NB4 (cell line): Measurements from ENCODE around the gene AZU1.

Source experiments
- POLR2A ChIP-seq: IDR thresholded peaks from 2 replicates; pipeline ENCODE4 v1.6.1; 2011; ENCODE audit warnings: mild to moderate bottlenecking; ENCODE audit not compliant: insufficient read length; ENCODE audit errors: extremely low read depth
- TF ChIP-seq, protein P1 (sequence below): IDR thresholded peaks from one replicate; pipeline ENCODE4 v1.5.1; 2012; ENCODE audit warnings: low read depth, low read length

DNA sequence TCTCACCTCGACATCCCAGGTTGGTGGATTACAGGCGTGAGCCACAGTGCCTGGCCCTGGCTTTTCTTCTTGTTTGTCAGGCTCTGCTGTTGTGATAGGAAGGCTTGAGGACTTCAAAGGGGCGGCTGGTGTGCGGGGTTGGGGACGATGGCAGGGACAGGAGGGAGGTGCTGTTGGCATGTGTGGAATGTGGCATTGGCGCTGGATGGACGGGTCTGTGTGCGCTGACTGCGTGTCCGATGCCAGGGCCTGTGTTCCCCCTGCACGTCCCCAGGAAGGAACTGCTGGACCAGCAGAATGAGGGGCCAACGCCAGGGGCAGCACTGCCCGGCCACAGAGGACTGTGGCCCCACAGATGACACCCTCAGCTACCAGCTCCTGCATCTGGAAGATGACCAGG, 43.1 kb upstream of the AZU1 start:
- no peak for TF ChIP-seq POLR2A
- TF ChIP-seq, protein P1, sequence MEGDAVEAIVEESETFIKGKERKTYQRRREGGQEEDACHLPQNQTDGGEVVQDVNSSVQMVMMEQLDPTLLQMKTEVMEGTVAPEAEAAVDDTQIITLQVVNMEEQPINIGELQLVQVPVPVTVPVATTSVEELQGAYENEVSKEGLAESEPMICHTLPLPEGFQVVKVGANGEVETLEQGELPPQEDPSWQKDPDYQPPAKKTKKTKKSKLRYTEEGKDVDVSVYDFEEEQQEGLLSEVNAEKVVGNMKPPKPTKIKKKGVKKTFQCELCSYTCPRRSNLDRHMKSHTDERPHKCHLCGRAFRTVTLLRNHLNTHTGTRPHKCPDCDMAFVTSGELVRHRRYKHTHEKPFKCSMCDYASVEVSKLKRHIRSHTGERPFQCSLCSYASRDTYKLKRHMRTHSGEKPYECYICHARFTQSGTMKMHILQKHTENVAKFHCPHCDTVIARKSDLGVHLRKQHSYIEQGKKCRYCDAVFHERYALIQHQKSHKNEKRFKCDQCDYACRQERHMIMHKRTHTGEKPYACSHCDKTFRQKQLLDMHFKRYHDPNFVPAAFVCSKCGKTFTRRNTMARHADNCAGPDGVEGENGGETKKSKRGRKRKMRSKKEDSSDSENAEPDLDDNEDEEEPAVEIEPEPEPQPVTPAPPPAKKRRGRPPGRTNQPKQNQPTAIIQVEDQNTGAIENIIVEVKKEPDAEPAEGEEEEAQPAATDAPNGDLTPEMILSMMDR, result no peak
